ENCODE results near the gene MST1. TPM values are rescaled to one million over a fixed set of nuclear protein-coding genes. Genes with fewer than 3 reads are reported as not detected.

MST1 gene
- total and polyA plus RNA-seq, 12 donors = 7.5 to 241 (median 48.4) TPM

- intact Hi-C loops (cut with DNase I) = no loop called here
Measured at GRCh38 chr3:49727154-49727923, 38.1 kb upstream of the MST1 start.

DNA sequence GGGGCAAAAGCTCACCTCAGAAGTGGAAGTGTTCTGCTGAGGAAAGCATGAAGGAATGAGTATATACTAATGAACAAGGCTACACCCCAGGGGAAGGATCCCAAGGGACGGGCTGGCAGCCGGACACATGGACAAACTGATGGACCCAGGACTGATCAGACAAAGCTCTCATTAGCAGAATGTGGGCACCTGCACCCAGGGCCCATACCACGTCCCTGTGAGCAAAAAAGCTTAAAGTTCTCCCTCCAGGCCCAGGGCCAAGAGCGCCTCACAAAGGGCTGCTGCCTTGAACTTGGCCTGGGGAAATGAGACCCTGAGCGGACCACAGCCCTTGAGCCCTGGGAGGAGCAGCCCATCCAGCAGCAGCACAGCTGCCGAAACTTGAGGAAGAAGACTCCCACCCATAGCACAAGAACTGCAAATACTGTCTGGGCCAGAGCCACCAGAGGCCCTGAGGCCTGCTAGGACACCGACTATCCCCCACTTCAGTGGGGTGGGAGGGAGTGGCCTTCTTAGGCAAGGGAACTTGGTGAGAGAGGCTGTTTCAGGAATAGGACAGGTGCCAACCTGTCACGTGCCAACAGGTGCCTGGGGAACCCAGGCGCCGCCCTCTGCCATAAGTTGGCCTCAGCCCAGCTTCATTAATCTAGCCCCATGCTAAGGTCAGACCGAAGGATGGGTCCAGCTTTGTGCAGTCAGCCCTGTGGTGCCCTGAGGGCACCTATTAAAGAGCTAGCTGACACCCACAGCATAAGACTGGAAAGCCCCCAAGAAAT lies 36.8 kb upstream of the MST1 start:
- WGBS, 4 donors = 84 to 90% (median 89%) methylated on average over 7 to 11 of the region's 11 CpGs
- intact Hi-C loops (cut with DNase I) = no loop called here
- Histone ChIP-seq H3K4me3 (no peak overlapping the region), H3K4me1 (replicated peaks in 1 of 2) (peaks cover 14 to 17% of the 10 kb centered on the region in 2 donors), H3K36me3 (replicated peaks in 1 of 2) (peaks cover 0 to 69% of the 10 kb centered on the region in 2 donors), H3K27ac (peak overlapping the region in 2 of 5 donors; percentile 97 to 99), H3K27me3 (no peaks in the 10 kb centered on the region), H3K9me3 (replicated peaks in 1 of 3) (no peaks in the 10 kb centered on the region)
- DNase-seq = peak in 2 of 7 donors; percentile 27 to 48
- TF ChIP-seq POLR2A (IDR thresholded peaks at IDR 0.05) (no peak), CTCF (IDR thresholded peaks at IDR 0.05) (no peak)

More at GRCh38 chr3:49727154-49727923, 38.1 kb upstream of the MST1 start:
- H3K9me3 ChIP-seq (replicated peaks in 1 of 3) = no peaks in the 10 kb centered on the region
- no peak overlapping the region for H3K27ac ChIP-seq
- 89 to 93% (median 91%) methylated on average over 12 to 19 of the region's 19 CpGs for WGBS, 4 donors
- H3K4me3 ChIP-seq = no peak overlapping the region
- DNase-seq = peak in 2 of 7 donors; percentile 27 to 54
- TF ChIP-seq POLR2A (IDR thresholded peaks at IDR 0.05) (no peak), CTCF (IDR thresholded peaks at IDR 0.05) (no peak)
- no peaks in the 10 kb centered on the region for H3K27me3 ChIP-seq
- peaks cover 0 to 69% of the 10 kb centered on the region in 2 donors for H3K36me3 ChIP-seq (replicated peaks in 1 of 2)
- H3K4me1 ChIP-seq (replicated peaks in 1 of 2) = peaks cover 14 to 17% of the 10 kb centered on the region in 2 donors

DNA sequence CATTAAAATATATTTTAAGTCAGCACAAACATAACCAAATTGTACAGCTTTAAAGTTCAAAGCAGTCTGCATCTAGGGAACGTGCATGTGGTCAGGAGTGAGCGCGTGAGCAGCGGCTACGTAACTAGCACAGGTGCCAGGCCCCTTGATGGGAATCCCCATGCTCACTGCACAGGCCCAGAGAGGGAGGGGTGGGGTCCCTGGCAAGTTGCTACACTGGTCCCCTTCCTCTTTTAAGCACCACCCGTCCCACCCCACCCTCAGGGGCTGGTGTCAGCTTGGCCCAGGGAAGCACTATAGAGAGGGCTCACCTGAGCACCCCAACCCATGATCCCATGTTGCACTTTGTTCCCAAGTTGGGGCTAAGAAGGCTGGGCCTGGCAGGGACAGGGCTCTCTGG lies 35.3 kb upstream of the MST1 start:
- peaks cover 14 to 23% of the 10 kb centered on the region in 2 donors for H3K4me1 ChIP-seq (replicated peaks in 1 of 2)
- H3K4me3 ChIP-seq = peak overlapping the region in 1 of 4 donors; percentile 95
- intact Hi-C loops (cut with DNase I) = no loop called here
- no peaks in the 10 kb centered on the region for H3K27me3 ChIP-seq
- peak overlapping the region; percentile 83 to 99 (median 95) for H3K27ac ChIP-seq
- H3K36me3 ChIP-seq (replicated peaks in 1 of 2) = peaks cover 0 to 58% of the 10 kb centered on the region in 2 donors
- peak in 6 of 7 donors; percentile 46 to 70 (median 62) for DNase-seq
- H3K9me3 ChIP-seq (replicated peaks in 1 of 3) = no peaks in the 10 kb centered on the region
- TF ChIP-seq POLR2A (IDR thresholded peaks at IDR 0.05) = no peak
- TF ChIP-seq CTCF (IDR thresholded peaks at IDR 0.05) = no peak
- WGBS, 4 donors = 0 to 28% (median 17%) methylated on average over 1 to 6 of the region's 6 CpGs

Measured in adrenal gland (tissue), 12 donors.